Thyroid gland (tissue), 4 donors: ENCODE data around the gene CAMK1D. TPM values are rescaled to one million over a fixed set of nuclear protein-coding genes. Genes with fewer than 3 reads are reported as not detected.

Experiments
- DNase-seq, 2 donors: peaks; one replicate each; pipeline ENCODE4 v3.0.0-alpha.2; 2019
- H3K27ac ChIP-seq, 3 donors: fragments of 200-600 bp; sonication (generic); 1 replicate in 2 of 3; 2 replicates in 1 of 3; pipeline ENCODE4 v1.5.1; 2016 to 2019; ENCODE audit warnings: mild to moderate bottlenecking in 1 of 3, moderate library complexity in 1 of 3
- H3K27me3 ChIP-seq: fragments of 200-600 bp; sonication (generic); one replicate; pipeline ENCODE4 v1.5.1; 2019
- H3K36me3 ChIP-seq, 2 donors: fragments of 200-600 bp; sonication (generic); one replicate each; pipeline ENCODE4 v1.5.1; 2016 to 2019
- H3K4me1 ChIP-seq, 2 donors: fragments of 200-600 bp; sonication (generic); one replicate each; pipeline ENCODE4 v1.5.1; 2017 to 2019
- H3K4me3 ChIP-seq, 3 donors: fragments of 200-600 bp; sonication (generic); replicated peaks in 1 of 3; 1 replicate in 2 of 3; 2 replicates in 1 of 3; pipeline ENCODE4 v1.5.1; 2016; ENCODE audit warnings: mild to moderate bottlenecking in 1 of 3
- H3K9me3 ChIP-seq: fragments of 200-600 bp; sonication (generic); one replicate; pipeline ENCODE4 v1.5.1; 2017
- POLR2A ChIP-seq, 2 donors: fragments of 450-650 bp; IDR thresholded peaks; one replicate each; pipeline ENCODE4 v1.6.1; 2017; ENCODE audit warnings: antibody characterized with exemption in 2 of 2, mild to moderate bottlenecking in 2 of 2, moderate library complexity in 1 of 2
- WGBS, 2 donors: methylation state at CpG; one replicate each; pipeline ENCODE4 v1.1.5; 2017; 5-methylcytosine and 5-hydroxymethylcytosine counted together
- intact Hi-C: fragments of 100-400 bp; cut with DNase I; formaldehyde crosslinking; loops from one replicate; pipeline ENCODE4 v1.15.1; 2023
- total RNA-seq, 4 donors: library from RNA; depleted of rRNA; stranded (reverse); fragments of >200 nt; gene quantifications; one replicate each; pipeline ENCODE4 v1.2.3, GENCODE V29; 2016
- TF ChIP-seq, protein P1 (sequence below), 6 experiments: fragments of 200-600 bp in 3 of 6; fragments of 450-650 bp in 3 of 6; sonication (generic) in 3 of 6; IDR thresholded peaks; one replicate each; pipeline ENCODE4 v1.5.1; 2016 to 2019; ENCODE audit warnings: antibody characterized with exemption in 6 of 6, mild to moderate bottlenecking in 2 of 6, inconsistent platforms in 1 of 6, moderate library complexity in 1 of 6

CAMK1D gene
- total RNA-seq, 4 donors from 2014 or later = 12.2 to 29.6 (median 17.4) TPM

DNA sequence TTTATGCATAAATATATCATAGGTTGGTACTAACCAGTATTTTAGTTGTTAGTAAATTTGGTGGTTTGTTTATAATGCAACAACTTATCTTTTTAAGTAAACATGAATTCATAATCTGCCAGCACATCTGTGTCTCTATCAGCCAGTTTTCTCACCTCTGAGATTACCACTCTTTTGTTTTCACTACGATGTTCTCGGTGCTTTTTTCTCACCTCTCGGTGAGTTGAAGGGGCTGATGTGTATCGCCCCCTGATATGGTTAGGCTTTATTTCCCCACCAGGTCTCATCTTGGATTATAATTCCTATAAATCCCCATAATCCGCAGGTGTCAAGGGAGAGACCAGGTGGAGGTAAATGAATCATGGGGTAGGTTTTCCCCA, 114.1 kb downstream of the CAMK1D start:
- no peak for DNase-seq
- TF ChIP-seq, protein P1, sequence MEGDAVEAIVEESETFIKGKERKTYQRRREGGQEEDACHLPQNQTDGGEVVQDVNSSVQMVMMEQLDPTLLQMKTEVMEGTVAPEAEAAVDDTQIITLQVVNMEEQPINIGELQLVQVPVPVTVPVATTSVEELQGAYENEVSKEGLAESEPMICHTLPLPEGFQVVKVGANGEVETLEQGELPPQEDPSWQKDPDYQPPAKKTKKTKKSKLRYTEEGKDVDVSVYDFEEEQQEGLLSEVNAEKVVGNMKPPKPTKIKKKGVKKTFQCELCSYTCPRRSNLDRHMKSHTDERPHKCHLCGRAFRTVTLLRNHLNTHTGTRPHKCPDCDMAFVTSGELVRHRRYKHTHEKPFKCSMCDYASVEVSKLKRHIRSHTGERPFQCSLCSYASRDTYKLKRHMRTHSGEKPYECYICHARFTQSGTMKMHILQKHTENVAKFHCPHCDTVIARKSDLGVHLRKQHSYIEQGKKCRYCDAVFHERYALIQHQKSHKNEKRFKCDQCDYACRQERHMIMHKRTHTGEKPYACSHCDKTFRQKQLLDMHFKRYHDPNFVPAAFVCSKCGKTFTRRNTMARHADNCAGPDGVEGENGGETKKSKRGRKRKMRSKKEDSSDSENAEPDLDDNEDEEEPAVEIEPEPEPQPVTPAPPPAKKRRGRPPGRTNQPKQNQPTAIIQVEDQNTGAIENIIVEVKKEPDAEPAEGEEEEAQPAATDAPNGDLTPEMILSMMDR (IDR thresholded peaks at IDR 0.05) = no peak
- no peak for TF ChIP-seq POLR2A (IDR thresholded peaks at IDR 0.05)
- Histone ChIP-seq H3K9me3 (no peaks in the 10 kb centered on the region), H3K4me1 (no peaks in the 10 kb centered on the region), H3K27ac (no peak overlapping the region), H3K4me3 (no peak overlapping the region), H3K36me3 (no peaks in the 10 kb centered on the region), H3K27me3 (no peaks in the 10 kb centered on the region)
- 89 to 92% methylated on average over 5 of the region's 5 CpGs for WGBS, 2 donors
- intact Hi-C loops = no loop called here

DNA sequence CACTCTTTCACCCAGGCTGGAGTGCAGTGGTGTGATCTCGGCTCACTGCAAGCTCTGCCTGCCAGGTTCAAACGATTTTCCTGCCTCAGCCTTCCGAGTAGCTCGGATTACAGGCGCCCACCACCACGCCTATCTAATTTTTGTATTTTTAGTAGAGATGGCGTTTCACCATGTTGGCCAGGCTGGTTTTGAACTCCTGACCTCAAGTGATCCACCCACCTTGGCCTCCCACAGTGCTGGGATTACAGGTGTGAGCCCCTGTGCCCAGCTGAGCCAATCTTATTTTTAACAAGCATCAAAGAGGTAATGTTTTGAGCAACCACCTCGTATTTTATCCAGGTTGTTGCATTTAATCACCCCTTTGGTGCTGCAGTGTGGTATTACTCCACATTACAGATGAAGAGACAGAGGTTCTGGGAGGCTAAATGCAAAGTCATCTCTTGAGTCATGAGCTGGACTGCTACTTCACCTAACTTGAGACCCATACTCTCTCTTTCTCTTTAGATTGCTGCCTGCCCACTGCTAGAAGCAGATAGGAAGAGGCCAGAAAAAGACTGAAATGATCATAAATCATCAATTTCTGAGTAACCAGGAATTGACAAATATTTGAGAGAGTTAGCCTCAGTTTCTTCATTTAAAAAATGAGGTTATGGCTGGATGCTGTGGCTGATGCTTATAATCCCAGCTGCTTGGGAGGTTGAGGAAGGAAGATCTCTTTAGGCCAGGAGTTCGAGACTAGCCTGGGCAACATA, 116.2 kb downstream of the CAMK1D start:
- Histone ChIP-seq H3K36me3 (no peaks in the 10 kb centered on the region), H3K4me3 (no peak overlapping the region), H3K27ac (no peak overlapping the region), H3K4me1 (no peaks in the 10 kb centered on the region), H3K9me3 (no peaks in the 10 kb centered on the region), H3K27me3 (no peaks in the 10 kb centered on the region)
- no peak for TF ChIP-seq POLR2A (IDR thresholded peaks at IDR 0.05)
- TF ChIP-seq, protein P1 (IDR thresholded peaks at IDR 0.05) = no peak
- no peak for DNase-seq
- intact Hi-C loops = no loop called here
- WGBS, 2 donors = 90 to 91% methylated on average over 9 of the region's 9 CpGs

DNA sequence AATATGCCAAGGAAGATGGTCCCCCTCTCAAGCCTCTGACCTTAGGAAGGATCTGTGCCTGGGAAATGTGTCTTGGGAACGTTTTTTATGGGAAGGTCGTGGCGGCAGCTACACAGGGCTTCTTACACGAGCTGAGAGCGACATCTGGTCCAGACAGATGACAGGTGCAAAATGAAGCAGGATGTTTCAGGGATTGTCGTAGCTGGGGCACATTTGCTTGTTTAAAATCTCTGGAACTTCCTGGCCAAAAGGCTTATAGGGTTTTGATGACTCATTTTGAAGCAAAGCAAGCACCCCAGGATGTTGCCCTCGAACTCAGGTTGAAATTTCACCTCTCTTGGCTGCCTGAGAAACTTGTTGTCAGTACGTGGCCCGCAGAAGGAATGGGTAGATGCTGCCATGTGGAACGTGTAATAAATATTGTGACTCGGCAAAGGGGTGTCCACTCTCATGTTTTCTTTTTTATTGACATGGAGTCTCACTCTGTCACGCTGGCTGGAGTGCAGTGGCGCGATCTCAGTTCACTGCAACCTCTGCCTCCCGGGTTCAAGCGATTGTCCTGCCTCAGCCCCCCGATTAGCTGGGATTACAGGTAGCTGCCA, 117.5 kb downstream of the CAMK1D start:
- TF ChIP-seq POLR2A (IDR thresholded peaks at IDR 0.05) = no peak
- DNase-seq = no peak
- WGBS, 2 donors = 84 to 85% methylated on average over 17 of the region's 17 CpGs
- Histone ChIP-seq H3K4me3 (no peak overlapping the region), H3K36me3 (no peaks in the 10 kb centered on the region), H3K27ac (no peak overlapping the region), H3K4me1 (peaks cover 0 to 5% of the 10 kb centered on the region in 2 donors), H3K9me3 (no peaks in the 10 kb centered on the region), H3K27me3 (no peaks in the 10 kb centered on the region)
- intact Hi-C loops = no loop called here

DNA sequence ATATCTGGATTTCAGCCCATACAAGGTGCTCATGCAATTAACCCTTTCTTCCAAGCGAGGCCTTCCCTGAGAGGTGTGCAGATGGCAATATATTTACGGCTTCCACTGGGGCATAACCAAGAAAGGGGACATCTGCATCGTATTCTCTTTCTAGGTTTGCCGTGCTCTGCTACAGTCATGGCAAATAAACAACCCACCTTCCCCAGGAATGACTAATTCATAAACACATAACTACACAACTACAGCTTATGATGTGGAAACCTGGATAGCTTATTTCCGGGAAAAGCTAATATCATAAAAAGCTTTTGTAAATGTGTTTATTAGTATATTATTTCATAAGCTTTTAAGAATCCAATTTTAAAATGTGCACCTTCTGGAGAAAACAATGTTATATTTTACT, 120.0 kb downstream of the CAMK1D start:
- no peak overlapping the region for H3K4me3 ChIP-seq

DNA sequence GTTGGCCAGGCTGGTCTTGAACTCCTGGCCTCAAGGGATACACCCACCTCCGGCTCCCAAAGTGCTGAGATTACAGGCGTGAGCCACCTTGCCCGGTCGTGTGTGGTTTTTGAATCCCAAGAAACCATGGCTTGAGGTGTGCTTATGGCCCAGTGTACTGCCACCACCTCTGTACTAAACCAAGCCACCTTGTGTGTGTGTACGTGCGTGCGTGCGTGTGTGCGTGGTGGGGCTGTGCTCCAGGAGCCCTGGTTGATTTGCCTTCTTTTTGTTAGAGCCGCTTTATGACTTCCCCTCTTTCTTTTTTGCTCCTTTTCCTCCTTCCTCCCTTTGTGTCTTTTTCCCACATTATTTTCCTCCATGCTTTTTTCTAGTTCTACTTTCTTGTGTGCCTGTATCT, 121.4 kb downstream of the CAMK1D start:
- Histone ChIP-seq H3K36me3 (no peaks in the 10 kb centered on the region), H3K4me1 (peaks cover 0 to 10% of the 10 kb centered on the region in 2 donors), H3K9me3 (no peaks in the 10 kb centered on the region), H3K27me3 (no peaks in the 10 kb centered on the region), H3K27ac (no peak overlapping the region), H3K4me3 (no peak overlapping the region)
- intact Hi-C loops = no loop called here
- no peak for DNase-seq
- 91 to 96% methylated on average over 10 of the region's 10 CpGs for WGBS, 2 donors
- no peak for TF ChIP-seq POLR2A (IDR thresholded peaks at IDR 0.05)
- TF ChIP-seq, protein P1 (IDR thresholded peaks at IDR 0.05) = no peak

More for the DNA sequence above, 120.0 kb downstream of the CAMK1D start:
- Histone ChIP-seq H3K9me3 (no peaks in the 10 kb centered on the region), H3K27ac (no peak overlapping the region), H3K27me3 (no peaks in the 10 kb centered on the region), H3K4me1 (peaks cover 0 to 10% of the 10 kb centered on the region in 2 donors), H3K36me3 (no peaks in the 10 kb centered on the region)
- intact Hi-C loops = no loop called here
- 89 to 95% methylated on average over 5 of the region's 5 CpGs for WGBS, 2 donors
- TF ChIP-seq, protein P1 (IDR thresholded peaks at IDR 0.05) = no peak
- no peak for TF ChIP-seq POLR2A (IDR thresholded peaks at IDR 0.05)
- DNase-seq = no peak
